Fibroblast of skin of scalp (primary cell): ENCODE measurements around the gene OPALIN.

Experiments used
- DNase-seq: peaks from one replicate; pipeline ENCODE4 v3.0.0-alpha.2; 2013

The OPALIN gene

DNA sequence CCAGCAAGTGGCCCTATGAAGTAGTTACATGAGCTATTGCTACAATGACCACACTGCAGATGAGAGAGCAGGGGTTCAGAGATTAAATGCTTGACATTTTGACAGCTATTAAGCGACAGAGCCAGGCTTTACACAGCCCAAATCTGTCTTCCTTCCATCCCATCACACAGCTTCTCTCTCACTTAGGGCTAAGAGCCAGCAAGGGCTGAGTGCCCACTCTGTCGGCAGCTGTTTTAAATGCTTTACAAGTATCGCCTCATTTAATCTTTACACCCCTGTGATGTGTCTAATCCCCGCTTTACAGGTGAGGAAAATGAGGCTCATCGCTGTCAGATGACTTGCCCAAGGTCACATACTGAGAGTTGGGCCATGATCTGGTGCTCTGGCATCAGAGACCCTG is 15.2 kb upstream of the OPALIN start:
- DNase-seq: no peak

- DNase-seq: no peak
Observed at GRCh38 chr10:96371356-96371755, 12.6 kb upstream of the OPALIN start.

DNA sequence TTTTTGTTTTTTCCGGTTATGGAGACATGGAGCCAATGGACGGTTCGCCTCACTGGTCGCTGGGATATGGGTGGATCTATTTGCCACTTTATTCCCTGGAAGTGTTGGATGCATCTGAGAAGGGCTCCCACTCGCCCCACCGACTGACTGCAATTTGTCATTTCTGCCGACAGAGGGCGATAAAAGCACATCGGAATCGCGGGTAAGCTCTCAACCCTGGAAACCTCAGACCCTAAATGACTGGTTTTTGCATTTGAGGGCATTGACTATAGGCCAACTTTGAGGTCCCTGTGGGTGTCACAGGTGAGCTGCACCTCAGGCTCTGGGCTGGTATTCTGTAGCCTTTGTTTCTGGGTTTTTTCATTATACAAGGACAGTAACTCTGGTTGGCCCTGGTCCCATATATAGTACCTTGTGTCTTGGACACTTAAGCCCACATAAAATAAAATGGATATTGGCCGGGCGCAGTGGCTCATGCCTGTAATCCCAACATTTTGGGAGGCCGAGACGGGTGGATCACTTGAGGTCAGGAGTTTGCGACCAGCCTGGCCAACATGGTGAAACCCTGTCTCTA is 11.9 kb upstream of the OPALIN start:
- DNase-seq: peak; percentile 56

DNA sequence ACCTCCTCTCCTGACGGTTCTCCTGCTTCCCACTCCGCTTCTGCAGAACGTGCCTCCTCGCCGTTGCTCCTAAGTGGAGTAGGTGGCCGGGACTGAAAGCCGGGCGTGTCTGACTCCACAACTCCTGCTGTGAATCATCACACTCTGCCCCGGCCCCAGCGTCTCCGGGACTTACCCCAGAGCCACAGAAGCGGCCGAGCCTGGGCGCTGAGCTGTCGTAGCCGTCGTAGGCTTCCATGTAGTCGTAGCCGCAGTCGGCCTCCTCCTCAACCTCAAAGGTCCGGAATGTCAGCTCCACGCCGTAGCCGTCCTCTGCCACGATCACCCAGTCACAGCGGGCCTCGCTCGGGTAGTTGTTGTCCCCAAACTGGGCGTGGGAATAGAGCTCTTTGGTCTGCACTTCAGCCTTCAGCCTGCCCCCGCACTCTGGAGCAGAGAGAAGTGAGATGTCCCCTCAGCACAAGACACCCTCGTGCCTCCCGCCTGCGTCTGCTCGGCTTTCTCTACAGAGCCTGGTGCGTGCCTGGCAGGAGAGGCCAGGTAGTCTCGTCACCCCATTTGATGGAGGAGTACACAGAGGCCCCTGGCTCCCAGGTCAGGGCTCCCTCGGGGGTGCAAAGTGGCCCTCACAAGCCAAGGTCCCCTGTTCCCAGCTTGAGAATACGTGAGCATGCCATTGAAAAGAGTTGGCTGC is 11.2 kb upstream of the OPALIN start:
- DNase-seq: no peak

DNA sequence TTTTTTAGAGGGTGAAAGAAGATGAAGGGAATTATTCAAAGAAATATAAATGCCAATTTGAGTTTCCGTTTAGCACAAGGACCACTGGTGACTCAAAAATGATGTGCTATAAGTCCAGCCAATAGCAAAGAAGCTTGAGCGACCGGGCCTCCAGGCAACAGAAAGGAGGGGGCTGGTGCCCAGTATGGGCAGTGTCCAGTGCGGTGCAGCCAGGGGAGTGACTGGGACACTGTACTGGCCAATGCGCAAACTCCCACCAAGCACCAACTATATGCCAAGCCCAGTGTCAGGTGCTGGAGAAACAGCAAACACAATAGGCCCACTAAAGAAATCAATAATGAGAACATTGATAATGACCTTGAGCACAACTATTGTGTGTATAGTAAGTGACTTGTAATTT is 10.2 kb upstream of the OPALIN start:
- DNase-seq: no peak

DNA sequence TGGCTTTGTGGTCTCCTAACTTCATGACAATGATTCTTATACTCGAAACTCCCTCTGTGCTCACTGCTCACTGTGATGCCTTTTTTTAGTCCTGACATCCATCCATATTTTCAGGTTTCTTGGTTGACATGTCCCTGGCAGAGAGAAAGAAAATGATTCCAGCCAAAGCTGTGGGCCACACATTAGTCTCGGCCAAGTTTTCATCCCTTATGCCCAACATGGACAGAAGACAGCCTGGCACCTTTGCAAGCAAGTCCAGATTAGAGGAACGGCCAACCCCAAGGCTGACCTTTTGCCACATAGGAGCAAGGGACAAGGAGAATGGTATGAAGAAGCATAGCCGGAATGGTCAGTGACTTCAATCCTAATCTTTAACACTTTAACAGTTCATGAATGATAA is 8.7 kb upstream of the OPALIN start:
- DNase-seq: no peak

DNA sequence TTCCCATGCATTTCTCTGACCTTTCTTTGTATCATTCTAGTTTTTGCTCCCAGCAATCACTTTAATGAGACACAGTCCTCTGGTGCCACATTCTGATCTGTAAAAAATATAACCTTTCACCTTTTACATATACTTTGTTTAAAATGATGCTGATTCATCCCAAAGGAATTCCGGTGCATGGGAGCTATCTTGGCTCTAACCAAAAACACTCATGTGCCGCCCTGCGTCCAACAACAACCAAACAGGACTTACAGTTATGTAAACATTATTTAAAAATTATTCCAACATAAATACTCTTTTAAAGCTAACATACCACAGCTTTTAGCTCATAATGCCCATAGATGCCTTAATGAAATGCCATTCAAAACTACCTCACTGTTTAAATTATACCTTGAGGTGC is 7.7 kb upstream of the OPALIN start:
- peak; percentile 63 for DNase-seq

DNA sequence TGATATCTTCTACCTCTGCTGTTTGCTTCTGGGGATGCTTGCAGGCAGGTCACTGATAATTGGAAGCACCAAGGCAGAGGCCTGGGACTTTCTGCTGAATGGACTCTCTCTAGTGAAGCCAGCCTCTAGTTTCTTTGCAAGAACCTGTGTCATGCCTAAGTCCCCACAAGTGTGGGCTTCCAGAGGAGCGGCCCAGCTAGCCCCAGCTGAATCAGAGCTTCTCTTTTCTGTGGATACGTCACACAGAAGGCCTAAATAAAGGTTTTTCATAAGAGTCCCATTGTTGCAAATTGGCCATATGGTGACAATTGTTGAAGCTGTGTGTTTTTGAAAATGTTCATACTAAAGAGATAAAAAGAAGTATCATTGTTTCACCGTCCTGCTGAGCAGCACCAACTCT is 6.8 kb upstream of the OPALIN start:
- no peak for DNase-seq

DNA sequence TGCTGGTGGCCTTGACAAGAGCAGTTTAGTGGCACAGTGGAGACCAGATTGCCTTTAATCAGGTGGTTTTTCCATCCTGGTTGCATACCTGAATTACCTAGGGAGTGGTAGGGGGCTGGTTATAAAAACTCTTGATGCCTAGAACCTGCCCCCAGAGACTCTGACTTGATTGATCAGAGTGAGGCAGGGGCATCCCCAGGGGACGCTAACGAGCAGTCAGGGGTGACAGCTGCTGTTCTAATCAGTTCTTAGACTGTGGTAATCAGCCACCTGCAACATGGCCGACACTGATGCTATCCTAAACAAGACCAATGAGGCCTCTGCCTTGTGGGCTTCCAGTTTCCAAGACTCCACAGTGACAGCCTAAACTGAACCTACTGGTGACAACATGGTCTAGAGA is 2.0 kb upstream of the OPALIN start:
- DNase-seq: no peak

DNA sequence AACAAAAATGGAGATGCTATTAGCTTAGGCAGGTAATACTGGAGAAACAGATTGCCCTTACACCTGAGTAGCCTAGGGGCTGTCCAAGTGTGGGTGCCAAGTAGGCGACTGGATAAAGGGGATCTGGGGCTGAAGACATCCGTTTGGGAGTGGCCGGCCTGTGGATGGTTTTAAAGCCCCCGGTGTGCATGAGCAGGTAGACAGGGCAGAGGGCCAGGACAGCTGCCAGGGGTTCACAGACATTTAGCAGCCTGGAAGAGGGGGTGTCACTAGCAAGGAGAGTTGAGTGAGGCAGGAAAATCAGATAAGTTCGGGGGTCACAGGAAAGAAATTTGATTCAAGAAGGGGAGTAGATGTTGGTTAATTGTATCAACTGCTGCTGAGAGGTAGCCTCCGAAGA is 1.5 kb upstream of the OPALIN start:
- no peak for DNase-seq

- no peak for DNase-seq
Observed at GRCh38 chr10:96359616-96360015, 814 bp upstream of the OPALIN start.

DNA sequence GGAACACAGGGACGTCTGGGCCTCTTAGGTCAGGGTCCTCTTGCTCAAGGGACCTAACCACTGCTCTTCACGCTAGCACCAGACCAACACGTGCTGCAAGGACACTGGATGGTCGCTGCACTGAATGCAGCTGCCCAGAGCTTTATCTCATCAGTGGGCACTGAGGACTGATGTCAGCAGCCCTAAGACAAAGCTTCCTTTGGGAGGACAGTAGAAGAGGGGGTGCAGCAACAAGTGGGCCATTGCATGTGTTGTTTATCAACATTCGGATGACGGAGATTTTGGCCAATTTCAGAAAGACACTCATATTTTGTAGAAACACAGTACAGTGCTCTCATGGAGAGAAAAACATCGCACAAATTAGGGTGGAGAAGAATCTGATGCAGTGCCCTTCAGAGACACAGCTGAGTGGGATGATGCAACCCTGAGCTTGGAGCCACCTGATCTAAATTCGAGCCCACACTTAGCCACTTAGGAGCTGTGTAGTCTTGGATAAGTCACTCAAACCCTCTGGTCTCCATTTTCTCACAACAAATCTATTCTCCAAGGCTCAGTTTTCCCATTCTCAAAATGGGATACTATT is 1.7 kb downstream of the OPALIN start:
- no peak for DNase-seq

DNA sequence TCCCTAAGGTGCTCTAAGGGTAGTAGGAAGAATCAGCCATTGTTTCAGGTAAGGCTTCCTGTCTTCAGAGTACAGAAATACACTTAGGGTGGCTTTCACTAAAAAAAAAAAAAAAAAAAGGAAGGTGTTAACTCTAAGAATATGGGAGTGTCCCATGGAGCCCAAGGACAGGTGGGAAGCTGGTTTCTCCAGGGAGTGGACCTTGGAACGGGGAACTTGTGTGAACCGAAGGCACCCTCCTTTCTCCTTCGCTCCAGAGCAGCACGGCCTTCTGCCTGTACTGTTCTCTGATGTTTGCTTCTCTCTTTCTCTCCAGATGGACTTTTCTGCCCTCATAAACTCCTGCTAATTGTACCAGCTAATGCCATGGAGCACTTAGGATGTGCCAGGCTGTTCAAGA is 6.2 kb downstream of the OPALIN start:
- DNase-seq: no peak

GRCh38 chr10:96352027-96352426 is 6.8 kb downstream of the OPALIN start:
- DNase-seq: no peak

- no peak for DNase-seq
Observed at GRCh38 chr10:96346295-96346694, 12.5 kb downstream of the OPALIN start.

DNA sequence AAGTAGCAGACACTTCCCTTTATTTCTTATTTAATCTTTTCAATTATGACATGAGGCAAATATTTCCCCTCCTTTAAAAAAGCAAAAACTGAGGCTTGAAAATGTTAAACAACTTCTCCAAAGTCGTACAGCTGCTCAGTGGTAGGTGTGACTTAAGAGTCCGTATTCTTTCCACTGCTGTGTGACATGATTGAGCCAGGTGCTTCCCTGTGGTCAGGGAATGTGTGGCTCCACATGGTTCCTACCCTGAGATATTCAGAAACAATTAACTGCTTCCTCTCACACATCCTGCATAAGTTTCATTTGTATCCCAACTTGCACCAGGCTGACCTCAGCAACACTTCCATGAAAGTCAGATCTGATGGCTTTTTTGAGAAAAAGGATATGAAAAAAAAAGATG is 13.6 kb downstream of the OPALIN start:
- DNase-seq: no peak

- no peak for DNase-seq
Observed at GRCh38 chr10:96344178-96344577, 14.6 kb downstream of the OPALIN start.

GRCh38 chr10:96342402-96342801 is 16.4 kb downstream of the OPALIN start:
- no peak for DNase-seq

GRCh38 chr10:96341219-96342182 is 17.3 kb downstream of the OPALIN start:
- DNase-seq: no peak

GRCh38 chr10:96339956-96340904 is 18.6 kb downstream of the OPALIN start:
- DNase-seq: peak; percentile 62

DNA sequence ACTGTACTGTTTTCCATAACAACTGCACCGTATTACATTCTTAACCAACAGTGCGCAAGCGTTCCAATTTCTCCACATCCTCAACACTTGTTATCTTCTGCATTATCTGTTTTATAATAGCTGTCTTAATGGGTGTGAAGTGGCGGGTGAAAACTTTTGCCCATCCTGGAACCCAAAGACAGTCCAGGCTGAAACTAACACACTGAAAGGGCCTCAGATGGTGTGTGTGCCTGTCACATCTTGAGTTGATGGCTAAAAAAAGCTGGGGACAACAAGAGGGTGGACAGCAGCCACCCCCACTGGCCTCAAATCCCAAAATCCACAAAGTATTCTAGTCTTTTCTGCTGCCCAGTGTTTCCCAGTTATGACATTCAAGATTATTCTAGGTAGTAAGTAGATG is 19.4 kb downstream of the OPALIN start:
- DNase-seq: no peak

DNA sequence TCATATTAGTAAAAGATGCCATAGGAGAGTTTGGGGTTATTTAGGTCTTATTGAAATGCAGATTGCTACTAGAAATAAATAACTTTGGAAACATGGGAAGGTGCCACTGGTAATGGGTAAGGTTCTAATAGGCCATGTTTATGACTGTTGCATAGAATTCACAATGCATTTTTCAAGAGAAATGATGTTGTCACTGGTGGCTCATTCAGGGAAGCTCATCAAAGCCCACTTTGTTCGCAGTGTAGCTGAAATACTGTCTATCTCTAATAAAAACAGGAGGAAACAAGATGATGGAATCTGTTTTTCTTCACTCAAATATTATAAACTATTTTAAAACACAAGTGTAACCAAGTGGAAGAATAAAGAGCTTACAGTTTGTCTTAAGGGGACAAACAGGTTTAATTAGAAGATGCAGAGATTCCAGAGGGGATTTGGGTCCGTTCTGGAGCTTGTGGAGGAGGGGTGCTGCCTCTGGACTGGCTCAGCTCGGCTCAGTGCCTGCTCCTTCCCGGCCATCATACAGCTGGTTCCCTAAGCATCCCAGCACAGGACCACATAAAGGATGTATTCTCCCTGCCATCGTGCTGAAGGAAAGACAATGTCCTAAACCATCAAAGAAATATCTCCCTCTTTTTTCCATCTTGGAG is 20.4 kb downstream of the OPALIN start:
- DNase-seq: no peak
